CD4-positive, alpha-beta memory T cell (primary cell): ENCODE measurements around the gene DMRT2. TPM values are rescaled to one million over a fixed set of nuclear protein-coding genes. Genes with fewer than 3 reads are reported as not detected.

Experiments used
- CTCF ChIA-PET: fragments of 350-600 bp; sonication (Branson Sonifier 250); formaldehyde crosslinking; loops from one replicate; lab custom pipeline; 2021; ENCODE audit warnings: inconsistent platforms; ENCODE audit not compliant: partially characterized antibody; lab: Charles Lee
- POLR2A ChIA-PET: fragments of 350-600 bp; sonication (Branson Sonifier 250); formaldehyde crosslinking; loops from one replicate; lab custom pipeline; 2021; ENCODE audit not compliant: partially characterized antibody; lab: Charles Lee
- DNase-seq, 5 donors: peaks; one replicate each; pipeline versions ENCODE4 v3.0.0 to v3.0.0-alpha.2; 2020 to 2022; ENCODE audit warnings: mixed read lengths in 1 of 5
- H3K27ac ChIP-seq: one replicate; pipeline ENCODE4 v1.7.0; 2013; ENCODE audit warnings: low read depth, low read length
- H3K27me3 ChIP-seq: 2 replicates; pipeline ENCODE4 v1.7.0; 2013; ENCODE audit warnings: mild to moderate bottlenecking, low read length, moderate library complexity; ENCODE audit not compliant: insufficient read depth
- H3K36me3 ChIP-seq: 2 replicates; pipeline ENCODE4 v1.7.0; 2013; ENCODE audit warnings: mild to moderate bottlenecking, low read length, moderate library complexity; ENCODE audit not compliant: insufficient read depth
- H3K4me1 ChIP-seq: 2 replicates; pipeline ENCODE4 v1.7.0; 2013; ENCODE audit warnings: mild to moderate bottlenecking, low read length, moderate library complexity; ENCODE audit not compliant: insufficient read depth
- H3K4me3 ChIP-seq, 2 donors: one replicate each; pipeline ENCODE4 v1.7.0; 2013; ENCODE audit warnings: low read length in 2 of 2, mild to moderate bottlenecking in 1 of 2
- H3K9me3 ChIP-seq, 2 donors: one replicate each; pipeline ENCODE4 v1.7.0; 2013; ENCODE audit warnings: low read length in 2 of 2, control low read depth in 1 of 2; ENCODE audit not compliant: control insufficient read depth in 1 of 2
- H3K27ac Mint-ChIP-seq, 7 donors: one replicate each; pipeline ENCODE4 v1.8.0; 2020 to 2021; ENCODE audit warnings: mixed read lengths in 7 of 7, mild to moderate bottlenecking in 6 of 7, inconsistent platforms in 3 of 7, moderate library complexity in 3 of 7
- H3K27me3 Mint-ChIP-seq, 2 donors: one replicate each; pipeline ENCODE4 v1.8.0; 2020 to 2021; ENCODE audit warnings: mixed read lengths in 2 of 2
- H3K36me3 Mint-ChIP-seq, 2 donors: one replicate each; pipeline ENCODE4 v1.8.0; 2020 to 2021; ENCODE audit warnings: mixed read lengths in 2 of 2, inconsistent platforms in 1 of 2, mild to moderate bottlenecking in 1 of 2
- H3K4me1 Mint-ChIP-seq, 4 donors: one replicate each; pipeline ENCODE4 v1.8.0; 2020 to 2021; ENCODE audit warnings: mixed read lengths in 4 of 4, mild to moderate bottlenecking in 1 of 4
- H3K4me3 Mint-ChIP-seq, 8 donors: one replicate each; pipeline ENCODE4 v1.8.0; 2020 to 2021; ENCODE audit warnings: mixed read lengths in 8 of 8, mild to moderate bottlenecking in 7 of 8, moderate library complexity in 6 of 8, inconsistent platforms in 3 of 8
- H3K9me3 Mint-ChIP-seq, 8 donors: one replicate each; pipeline ENCODE4 v1.8.0; 2020 to 2021; ENCODE audit warnings: mixed read lengths in 8 of 8, mild to moderate bottlenecking in 5 of 8, inconsistent platforms in 3 of 8, moderate library complexity in 1 of 8
- intact Hi-C: fragments of 100-400 bp; cut with micrococcal nuclease; formaldehyde crosslinking; loops from one replicate; pipeline ENCODE4 v1.15.1; 2023
- polyA plus RNA-seq, 2 donors: library from polyadenylated mRNA; unstranded; fragments of 300-500 nt; fragmentation: Illumina TruSeq; gene quantifications; one replicate each; pipeline ENCODE4 v1.2.3, GENCODE V29; 2021
- total RNA-seq, 2 experiments: library from RNA; stranded (reverse); gene quantifications; one replicate each; pipeline ENCODE4 v1.2.3, GENCODE V29; 2021

DMRT2 gene
- total and polyA plus RNA-seq, 4 experiments from 2014 or later, result 0.08 to 0.23 TPM; not detected in 2

DNA sequence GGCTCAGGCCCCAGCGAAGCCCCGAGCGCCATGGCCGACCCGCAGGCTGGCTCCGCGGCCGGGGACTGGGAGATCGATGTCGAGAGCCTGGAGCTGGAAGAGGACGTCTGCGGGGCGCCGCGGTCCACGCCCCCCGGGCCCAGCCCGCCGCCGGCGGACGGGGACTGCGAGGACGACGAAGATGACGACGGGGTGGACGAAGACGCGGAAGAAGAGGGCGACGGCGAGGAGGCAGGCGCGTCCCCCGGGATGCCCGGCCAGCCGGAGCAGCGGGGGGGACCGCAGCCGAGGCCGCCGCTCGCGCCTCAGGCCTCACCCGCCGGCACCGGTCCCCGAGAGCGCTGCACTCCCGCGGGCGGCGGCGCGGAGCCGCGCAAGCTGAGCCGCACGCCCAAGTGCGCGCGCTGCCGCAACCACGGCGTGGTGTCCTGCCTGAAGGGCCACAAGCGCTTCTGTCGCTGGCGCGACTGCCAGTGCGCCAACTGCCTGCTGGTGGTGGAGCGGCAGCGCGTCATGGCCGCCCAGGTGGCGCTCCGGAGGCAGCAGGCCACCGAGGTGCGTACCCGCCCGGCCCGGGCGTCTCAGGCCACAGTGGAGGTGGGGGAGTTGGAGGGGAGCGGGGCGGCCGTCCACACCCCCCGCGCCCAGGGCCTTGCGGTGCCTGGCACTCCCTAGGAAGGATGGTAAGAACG, 1.6 kb downstream of the DMRT2 start:
- Histone ChIP-seq H3K4me3 (no peak overlapping the region), H3K27me3 (peaks cover 48% of the 10 kb centered on the region), H3K9me3 (no peaks in the 10 kb centered on the region), H3K27ac (no peak overlapping the region), H3K4me1 (peaks cover 35% of the 10 kb centered on the region), H3K36me3 (no peaks in the 10 kb centered on the region)
- ChIA-PET CTCF (no interaction called here), POLR2A (no interaction called here)
- intact Hi-C loops, result no loop called here
- Mint-ChIP-seq H3K36me3 (peaks cover 3 to 5% of the 10 kb centered on the region in 2 donors), H3K4me3 (peak overlapping the region in 3 of 8 donors; percentile 71 to 77 (median 76)), H3K9me3 (peaks cover 0 to 29% (median 20%) of the 10 kb centered on the region in 8 donors), H3K27me3 (peaks cover 66 to 71% of the 10 kb centered on the region in 2 donors), H3K4me1 (peaks cover 33 to 54% (median 46%) of the 10 kb centered on the region in 4 donors), H3K27ac (no peak overlapping the region)
- no peak for DNase-seq

DNA sequence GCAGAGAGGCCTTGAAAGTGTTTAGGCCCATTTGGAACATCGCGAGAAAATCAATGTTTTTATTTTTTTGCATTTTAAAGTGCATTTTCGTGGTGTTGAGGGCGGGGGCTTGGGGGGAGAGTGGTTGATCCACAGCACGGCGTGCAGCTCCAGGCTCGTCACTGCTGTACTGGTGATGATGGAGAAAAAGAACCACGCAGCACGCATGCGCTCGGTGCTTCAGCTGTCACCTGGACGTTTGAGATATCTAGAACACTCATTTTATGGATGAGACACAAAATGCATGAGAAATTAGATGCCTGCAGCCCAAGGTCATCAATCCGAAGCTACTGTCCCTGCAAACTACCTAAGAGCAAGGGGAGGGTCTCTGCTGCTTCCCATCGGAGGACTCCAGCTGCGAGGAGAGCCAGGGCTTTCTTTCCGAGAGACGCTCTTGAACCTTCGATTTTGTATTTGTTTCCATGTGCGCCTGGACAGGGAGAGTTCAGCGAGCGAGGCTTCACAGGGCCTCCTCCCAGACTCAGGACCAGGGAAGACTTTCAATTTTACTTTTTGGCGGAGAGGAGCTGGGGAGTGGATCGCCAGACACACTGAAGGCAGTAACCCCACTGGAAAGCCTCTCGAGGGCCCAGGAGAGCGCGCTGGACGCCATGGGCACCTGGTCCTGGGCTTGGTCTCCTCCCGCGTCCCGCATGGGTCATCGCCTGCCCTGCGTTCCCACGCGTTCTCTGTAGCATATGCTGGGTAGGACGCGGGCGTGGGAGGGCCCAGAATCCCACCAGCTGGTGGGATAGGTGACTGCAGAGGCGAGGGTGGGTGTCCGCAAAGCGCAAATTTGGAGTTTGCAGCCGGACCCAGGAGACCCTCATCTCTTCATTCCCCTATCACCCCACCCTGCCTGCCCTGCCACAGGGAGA, 2.5 kb downstream of the DMRT2 start:
- Histone ChIP-seq H3K36me3 (no peaks in the 10 kb centered on the region), H3K4me1 (peaks cover 28% of the 10 kb centered on the region), H3K4me3 (no peak overlapping the region), H3K27ac (no peak overlapping the region), H3K9me3 (no peaks in the 10 kb centered on the region), H3K27me3 (peaks cover 39% of the 10 kb centered on the region)
- peaks cover 3 to 5% of the 10 kb centered on the region in 2 donors for H3K36me3 Mint-ChIP-seq
- H3K4me1 Mint-ChIP-seq, result peaks cover 26 to 45% (median 38%) of the 10 kb centered on the region in 4 donors
- H3K27me3 Mint-ChIP-seq, result peaks cover 61 to 67% of the 10 kb centered on the region in 2 donors
- H3K4me3 Mint-ChIP-seq, result peak overlapping the region in 7 of 8 donors; percentile 39 to 77 (median 71)
- intact Hi-C loops, result no loop called here
- H3K9me3 Mint-ChIP-seq, result peaks cover 0 to 26% (median 19%) of the 10 kb centered on the region in 8 donors
- CTCF ChIA-PET, result no interaction called here
- POLR2A ChIA-PET, result no interaction called here
- DNase-seq, result no peak
- H3K27ac Mint-ChIP-seq, result peak overlapping the region in 1 of 7 donors; percentile 52

DNA sequence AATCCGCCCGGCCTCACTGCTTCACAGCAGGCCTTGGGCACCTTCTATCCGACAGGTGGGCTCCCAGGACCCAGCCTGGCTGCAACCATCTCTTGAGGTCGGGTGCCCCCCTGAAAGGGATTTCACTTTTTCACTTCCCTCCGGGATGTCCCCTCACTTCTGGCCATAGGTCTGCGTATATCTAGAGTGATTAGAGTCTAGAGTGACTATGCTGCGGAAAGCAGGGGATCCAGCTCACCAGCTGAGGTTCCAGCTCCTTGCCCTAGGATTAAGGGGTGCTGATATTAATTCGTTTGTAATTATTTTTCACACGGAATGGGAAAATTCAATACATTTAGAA, 3.1 kb downstream of the DMRT2 start:
- Mint-ChIP-seq H3K4me1 (peaks cover 20 to 39% (median 33%) of the 10 kb centered on the region in 4 donors), H3K36me3 (peaks cover 3 to 5% of the 10 kb centered on the region in 2 donors), H3K27me3 (peaks cover 55 to 61% of the 10 kb centered on the region in 2 donors), H3K27ac (no peak overlapping the region), H3K4me3 (peak overlapping the region in 3 of 8 donors; percentile 15 to 43 (median 36)), H3K9me3 (peaks cover 0 to 24% (median 16%) of the 10 kb centered on the region in 8 donors)
- no peak overlapping the region for H3K27ac ChIP-seq
- no peak for DNase-seq
- H3K27me3 ChIP-seq, result peaks cover 32% of the 10 kb centered on the region
- peaks cover 23% of the 10 kb centered on the region for H3K4me1 ChIP-seq
- H3K9me3 ChIP-seq, result no peaks in the 10 kb centered on the region
- no peak overlapping the region for H3K4me3 ChIP-seq
- intact Hi-C loops, result no loop called here
- ChIA-PET CTCF (no interaction called here), POLR2A (no interaction called here)
- no peaks in the 10 kb centered on the region for H3K36me3 ChIP-seq

DNA sequence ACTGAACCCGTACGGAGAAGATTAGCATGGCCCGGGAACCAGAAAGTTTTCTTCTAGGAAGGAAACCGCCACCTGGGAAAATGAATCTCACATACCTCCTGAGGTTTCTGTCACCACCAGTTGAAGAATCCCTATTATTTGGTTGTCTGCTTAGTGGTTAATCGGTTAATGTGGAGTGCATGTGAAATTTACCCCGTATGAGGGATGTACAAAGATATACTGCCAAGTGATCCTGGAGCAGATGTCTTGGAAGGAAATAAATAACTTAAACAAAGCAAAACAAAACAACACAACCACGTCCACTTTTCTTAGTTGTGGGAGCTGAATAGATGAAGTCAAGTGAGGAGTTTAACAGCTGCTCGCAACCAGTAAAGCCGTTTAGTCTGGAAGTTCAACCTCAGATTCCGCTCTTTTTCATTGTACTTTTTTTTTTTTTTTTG, 3.8 kb downstream of the DMRT2 start:
- Histone ChIP-seq H3K4me1 (peaks cover 16% of the 10 kb centered on the region), H3K4me3 (no peak overlapping the region), H3K27me3 (peaks cover 25% of the 10 kb centered on the region), H3K27ac (no peak overlapping the region), H3K36me3 (no peaks in the 10 kb centered on the region), H3K9me3 (no peaks in the 10 kb centered on the region)
- no peak for DNase-seq
- Mint-ChIP-seq H3K36me3 (peaks cover 2 to 3% of the 10 kb centered on the region in 2 donors), H3K4me1 (peaks cover 15 to 31% (median 26%) of the 10 kb centered on the region in 4 donors), H3K27ac (no peak overlapping the region), H3K4me3 (peak overlapping the region in 1 of 8 donors; percentile 39), H3K9me3 (peaks cover 0 to 18% (median 12%) of the 10 kb centered on the region in 8 donors), H3K27me3 (peaks cover 48 to 55% of the 10 kb centered on the region in 2 donors)
- ChIA-PET POLR2A (no interaction called here), CTCF (no interaction called here)
- intact Hi-C loops, result no loop called here

DNA sequence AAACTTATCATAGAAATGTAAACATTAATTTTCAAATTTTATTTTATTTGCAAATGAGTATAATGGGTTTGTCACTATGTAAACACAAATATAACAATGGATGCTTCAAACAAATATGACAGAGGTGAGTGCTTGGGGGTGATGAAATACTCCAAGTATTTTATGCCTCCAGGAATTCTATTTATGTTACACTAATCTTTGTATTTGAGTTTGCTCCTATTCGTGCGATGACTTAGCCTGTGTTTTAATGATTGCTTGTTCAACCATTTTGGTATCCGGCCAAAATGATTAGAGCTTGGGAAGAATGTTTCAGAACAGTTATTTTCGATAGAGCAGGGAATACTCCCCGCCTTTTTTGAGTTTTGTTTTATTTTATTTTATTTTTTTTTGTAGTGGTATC, 5.0 kb downstream of the DMRT2 start:
- intact Hi-C loops, result no loop called here
- no peaks in the 10 kb centered on the region for H3K36me3 ChIP-seq
- peaks cover 10% of the 10 kb centered on the region for H3K4me1 ChIP-seq
- H3K4me3 ChIP-seq, result no peak overlapping the region
- no peak for DNase-seq
- peaks cover 2 to 3% of the 10 kb centered on the region in 2 donors for H3K36me3 Mint-ChIP-seq
- H3K9me3 ChIP-seq, result no peaks in the 10 kb centered on the region
- H3K4me1 Mint-ChIP-seq, result peaks cover 9 to 20% (median 17%) of the 10 kb centered on the region in 4 donors
- peaks cover 13% of the 10 kb centered on the region for H3K27me3 ChIP-seq
- H3K9me3 Mint-ChIP-seq, result peaks cover 0 to 8% (median 4%) of the 10 kb centered on the region in 8 donors
- CTCF ChIA-PET, result interaction anchor here (1.4 kb wide), 1 partner anchor 9 kb away, joined by 4 read pairs; no protein-coding TSS in a partner anchor
- POLR2A ChIA-PET, result no interaction called here
- no peak overlapping the region for H3K27ac ChIP-seq
- no peak overlapping the region for H3K27ac Mint-ChIP-seq
- H3K4me3 Mint-ChIP-seq, result no peak overlapping the region
- peaks cover 38 to 48% of the 10 kb centered on the region in 2 donors for H3K27me3 Mint-ChIP-seq

DNA sequence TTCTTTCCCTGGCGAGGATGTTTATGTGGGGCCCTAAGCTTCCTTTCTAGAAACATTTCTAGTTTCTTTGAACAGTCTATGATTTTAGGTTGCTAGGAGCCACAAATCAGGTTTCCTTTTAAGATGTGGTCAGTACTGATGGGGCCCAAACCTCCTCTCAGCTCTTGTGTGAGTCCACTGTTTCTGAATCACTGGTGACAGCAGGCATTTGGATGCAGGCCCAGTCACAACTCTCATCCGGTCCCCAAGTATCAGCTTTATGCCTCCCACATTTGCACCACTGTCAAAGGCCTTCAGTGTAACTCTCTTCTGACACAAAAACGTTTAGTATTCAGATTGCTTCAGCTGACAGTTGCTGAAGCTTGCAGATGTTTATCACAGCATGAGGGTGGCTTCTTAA, 7.8 kb downstream of the DMRT2 start:
- H3K27me3 Mint-ChIP-seq, result peaks cover 26 to 39% of the 10 kb centered on the region in 2 donors
- H3K27ac Mint-ChIP-seq, result no peak overlapping the region
- H3K4me3 Mint-ChIP-seq, result no peak overlapping the region
- H3K27me3 ChIP-seq, result no peaks in the 10 kb centered on the region
- ChIA-PET CTCF (no interaction called here), POLR2A (no interaction called here)
- H3K4me1 Mint-ChIP-seq, result peaks cover 0 to 2% (median under 1%) of the 10 kb centered on the region in 4 donors
- H3K27ac ChIP-seq, result no peak overlapping the region
- H3K4me3 ChIP-seq, result no peak overlapping the region
- no peaks in the 10 kb centered on the region for H3K4me1 ChIP-seq
- intact Hi-C loops, result no loop called here
- no peaks in the 10 kb centered on the region for H3K9me3 ChIP-seq
- H3K9me3 Mint-ChIP-seq, result peaks cover 0 to 8% (median 3%) of the 10 kb centered on the region in 8 donors
- H3K36me3 ChIP-seq, result no peaks in the 10 kb centered on the region
- no peak for DNase-seq
- no peaks in the 10 kb centered on the region for H3K36me3 Mint-ChIP-seq
